HG02884 (cell line): ENCODE measurements around the gene KCNH2.
"Not testable (repeated sequence)": the region's sequence is repeated elsewhere in the genome, so short reads cannot be mapped to it uniquely, and the experiment has no call there.

Experiments
- ATAC-seq: cut with Tn5 transposase; IDR thresholded peaks from one replicate; pipeline ENCODE4 v1.9.1; 2021; ENCODE audit warnings: mild to moderate bottlenecking, moderate library complexity; ENCODE audit not compliant: unreplicated experiment

The KCNH2 gene

DNA sequence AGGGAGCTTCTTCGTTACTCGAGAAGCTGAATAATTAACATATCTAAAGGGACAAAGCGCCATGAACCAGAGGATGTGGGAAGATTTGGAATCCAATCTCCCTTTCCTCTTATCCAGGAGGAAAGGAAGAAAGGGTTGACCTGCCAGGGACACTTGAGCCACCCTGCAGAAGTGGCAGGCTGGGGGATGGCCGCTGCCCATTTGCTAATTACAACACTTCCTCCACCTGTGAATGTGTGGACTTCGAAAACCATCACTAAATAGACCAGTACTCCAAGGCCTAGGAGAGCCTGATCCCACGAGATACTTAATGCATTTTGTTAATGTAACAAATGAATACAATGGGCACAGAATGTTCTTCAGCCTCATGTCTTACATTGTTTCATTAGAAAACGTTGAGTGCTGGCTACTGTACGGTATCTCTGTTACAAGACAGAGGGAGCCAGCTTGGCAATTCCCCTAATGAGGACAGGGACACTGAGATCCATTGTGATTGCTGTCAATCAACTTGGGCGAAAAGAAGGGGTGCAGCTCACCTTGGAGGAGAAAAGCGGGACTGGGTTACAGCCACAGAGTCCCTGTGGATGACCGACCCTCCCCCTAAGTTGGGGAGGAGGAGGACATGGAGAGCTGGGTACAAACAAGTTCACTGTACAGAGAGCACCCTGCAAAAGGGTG is 66.4 kb downstream of the KCNH2 start:
- ATAC-seq = no peak

DNA sequence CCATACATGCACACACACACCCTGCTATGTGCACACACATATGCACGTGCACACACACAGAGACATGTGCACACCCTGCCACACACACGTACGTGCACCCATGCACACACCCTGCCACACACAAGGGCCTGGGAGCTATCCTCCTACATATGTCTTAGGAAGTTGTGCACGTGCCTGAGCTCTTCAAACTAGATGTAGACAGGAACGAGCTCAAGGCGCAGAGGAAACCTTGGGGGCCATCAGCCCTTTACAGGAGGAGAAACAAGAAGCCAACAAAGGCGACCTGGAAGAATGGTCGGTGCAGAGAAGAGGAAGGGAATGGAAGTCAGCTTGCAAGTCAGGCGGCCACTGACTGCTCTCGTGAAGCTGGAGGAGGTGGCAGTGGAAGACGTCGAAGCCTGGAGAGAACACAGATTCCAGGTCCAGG is 67.1 kb downstream of the KCNH2 start:
- ATAC-seq = no peak

DNA sequence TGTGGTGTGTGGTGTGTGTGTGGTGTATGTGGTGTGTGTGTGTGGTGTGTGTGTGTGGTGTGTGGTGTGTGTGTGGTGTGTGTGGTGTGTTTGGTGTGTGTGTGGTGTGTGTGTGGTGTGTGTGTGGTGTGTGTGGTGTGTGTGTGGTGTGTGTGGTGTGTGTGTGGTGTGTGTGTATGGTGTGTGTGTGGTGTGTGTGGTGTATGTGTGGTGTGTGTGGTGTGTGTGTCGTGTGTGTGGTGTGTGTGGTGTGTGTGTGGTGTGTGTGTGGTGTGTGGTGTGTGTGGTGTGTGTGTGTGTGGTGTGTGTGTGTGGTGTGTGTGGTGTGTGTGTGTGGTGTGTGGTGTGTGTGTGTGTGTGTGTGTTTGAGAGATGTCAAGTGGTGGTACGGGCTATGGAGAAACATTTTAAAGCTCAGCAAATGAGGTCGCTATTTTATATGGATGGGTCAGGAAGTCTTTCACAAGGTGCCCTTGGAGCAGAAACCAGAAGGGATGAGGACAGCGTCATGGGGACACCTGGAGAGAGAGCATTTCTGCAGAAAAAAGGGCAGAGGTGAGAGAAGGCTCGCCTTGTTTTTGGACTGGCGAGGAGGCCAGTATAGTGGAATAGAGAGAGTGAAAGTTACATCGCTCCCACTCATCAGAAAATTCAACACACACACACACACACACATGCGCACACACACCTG is 67.7 kb downstream of the KCNH2 start:
- ATAC-seq = not testable (repeated sequence)

DNA sequence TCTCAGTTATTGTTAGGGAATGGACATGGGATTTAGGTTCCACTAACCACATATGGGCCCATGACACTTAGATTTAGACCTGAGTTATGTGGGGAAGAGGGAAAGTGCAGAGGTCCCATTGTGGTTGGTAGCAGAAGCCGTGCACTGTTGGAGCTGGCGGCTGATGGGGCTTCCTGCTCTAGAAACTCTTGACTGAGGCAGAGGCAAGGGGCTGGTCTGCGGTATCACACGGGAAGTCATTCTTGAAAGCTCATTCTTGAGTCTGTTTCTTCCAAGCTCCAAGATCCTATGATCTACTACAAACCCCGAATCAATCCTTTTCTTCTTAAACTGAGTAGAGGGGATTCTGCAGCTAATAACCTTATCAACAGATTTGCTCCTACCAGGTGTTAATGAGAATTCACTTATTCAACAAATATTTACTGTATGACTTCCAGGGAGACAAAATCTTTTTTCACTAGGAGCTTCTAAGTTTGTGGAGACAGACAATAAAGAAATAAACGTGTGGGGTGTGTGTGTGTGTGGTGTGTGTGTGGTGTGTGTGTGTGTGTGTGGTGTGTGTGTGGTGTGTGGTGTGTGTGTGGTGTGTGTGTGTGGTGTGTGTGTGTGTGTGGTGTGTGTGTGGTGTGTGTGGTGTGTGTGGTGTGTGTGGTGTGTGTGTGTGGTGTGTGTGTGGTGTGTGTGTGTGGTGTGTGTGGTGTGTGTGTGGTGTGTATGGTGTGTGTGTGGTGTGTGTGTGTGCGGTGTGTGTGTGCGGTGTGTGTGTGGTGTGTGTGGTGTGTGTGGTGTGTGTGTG is 68.7 kb downstream of the KCNH2 start:
- no peak for ATAC-seq

DNA sequence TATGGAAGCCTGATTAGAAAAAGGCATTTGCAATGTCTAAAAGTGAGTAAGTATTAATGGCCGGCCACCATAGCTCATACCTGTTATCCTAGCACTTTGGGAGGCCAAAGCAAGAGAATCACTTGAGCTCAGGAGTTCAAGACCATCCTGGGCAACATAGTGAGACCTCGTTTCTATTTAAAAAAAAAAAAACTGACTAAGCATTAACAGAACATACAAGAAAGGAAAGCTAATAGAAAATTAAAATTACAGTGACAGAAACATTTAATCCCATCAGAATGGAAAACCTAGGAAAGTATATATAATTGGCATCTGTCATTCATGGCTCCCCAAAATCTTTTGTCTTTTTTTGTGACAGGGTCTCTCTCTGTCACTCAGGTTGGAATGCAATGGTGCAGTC is 69.9 kb downstream of the KCNH2 start:
- no peak for ATAC-seq

DNA sequence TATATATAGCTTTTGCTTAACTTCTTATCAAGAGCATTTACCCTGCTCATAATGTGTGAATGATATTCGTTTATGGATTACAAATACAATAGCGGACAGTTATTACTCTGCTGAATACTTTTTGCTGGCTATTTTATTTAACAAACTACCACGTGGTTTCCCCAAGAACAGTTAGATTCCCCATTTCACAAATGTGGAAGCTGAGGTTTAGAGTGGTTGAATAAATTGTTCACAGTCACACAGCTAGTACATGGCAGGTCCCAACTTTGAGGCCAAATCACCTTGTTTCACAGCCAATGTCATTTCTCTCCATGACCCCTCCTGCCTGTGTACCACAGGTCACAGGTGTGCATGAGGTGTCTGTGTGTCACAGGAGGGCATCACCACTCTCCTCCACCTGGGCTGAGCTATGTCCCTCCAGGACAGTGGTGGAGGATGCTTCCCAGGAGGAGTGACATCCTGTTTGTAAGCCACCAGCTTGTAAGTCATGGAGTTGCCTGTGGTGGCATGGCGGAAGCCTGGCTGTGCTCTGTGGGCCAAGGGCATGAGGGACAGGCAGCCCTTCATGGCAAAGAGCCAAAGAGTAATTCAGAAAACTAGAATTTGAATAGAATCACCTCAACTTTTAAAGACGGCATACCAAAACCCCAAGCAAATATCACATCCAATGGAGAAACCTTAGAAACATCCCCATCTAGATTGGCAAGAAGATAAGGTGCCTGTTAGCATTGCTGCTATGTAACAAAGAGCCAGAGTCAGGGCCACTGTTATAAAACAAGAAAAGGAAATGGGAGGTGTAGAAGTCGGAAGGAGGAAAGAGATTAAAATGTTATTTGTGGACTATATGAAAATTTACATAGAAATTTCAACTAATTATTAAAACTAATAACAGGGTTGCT is 73.9 kb downstream of the KCNH2 start:
- no peak for ATAC-seq

DNA sequence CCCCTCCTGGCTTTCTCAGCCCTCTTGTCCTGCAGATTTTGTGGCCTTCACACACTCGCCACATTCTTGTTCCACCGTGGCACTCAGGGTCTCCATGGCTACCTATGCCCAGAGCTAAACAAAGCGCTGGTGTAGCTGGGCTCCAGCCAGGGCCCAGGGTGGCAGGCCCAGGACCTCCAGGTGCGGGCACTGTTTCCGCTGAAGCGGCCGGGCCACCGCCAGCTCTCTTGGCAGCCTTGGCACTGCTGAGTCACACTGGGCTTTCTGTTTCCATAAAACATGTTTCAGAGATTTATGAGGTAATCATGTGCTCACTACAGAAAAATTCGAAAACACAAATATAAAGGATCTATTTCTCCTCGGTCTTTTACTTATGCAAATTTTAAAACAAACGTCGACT is 74.5 kb downstream of the KCNH2 start:
- no peak for ATAC-seq

DNA sequence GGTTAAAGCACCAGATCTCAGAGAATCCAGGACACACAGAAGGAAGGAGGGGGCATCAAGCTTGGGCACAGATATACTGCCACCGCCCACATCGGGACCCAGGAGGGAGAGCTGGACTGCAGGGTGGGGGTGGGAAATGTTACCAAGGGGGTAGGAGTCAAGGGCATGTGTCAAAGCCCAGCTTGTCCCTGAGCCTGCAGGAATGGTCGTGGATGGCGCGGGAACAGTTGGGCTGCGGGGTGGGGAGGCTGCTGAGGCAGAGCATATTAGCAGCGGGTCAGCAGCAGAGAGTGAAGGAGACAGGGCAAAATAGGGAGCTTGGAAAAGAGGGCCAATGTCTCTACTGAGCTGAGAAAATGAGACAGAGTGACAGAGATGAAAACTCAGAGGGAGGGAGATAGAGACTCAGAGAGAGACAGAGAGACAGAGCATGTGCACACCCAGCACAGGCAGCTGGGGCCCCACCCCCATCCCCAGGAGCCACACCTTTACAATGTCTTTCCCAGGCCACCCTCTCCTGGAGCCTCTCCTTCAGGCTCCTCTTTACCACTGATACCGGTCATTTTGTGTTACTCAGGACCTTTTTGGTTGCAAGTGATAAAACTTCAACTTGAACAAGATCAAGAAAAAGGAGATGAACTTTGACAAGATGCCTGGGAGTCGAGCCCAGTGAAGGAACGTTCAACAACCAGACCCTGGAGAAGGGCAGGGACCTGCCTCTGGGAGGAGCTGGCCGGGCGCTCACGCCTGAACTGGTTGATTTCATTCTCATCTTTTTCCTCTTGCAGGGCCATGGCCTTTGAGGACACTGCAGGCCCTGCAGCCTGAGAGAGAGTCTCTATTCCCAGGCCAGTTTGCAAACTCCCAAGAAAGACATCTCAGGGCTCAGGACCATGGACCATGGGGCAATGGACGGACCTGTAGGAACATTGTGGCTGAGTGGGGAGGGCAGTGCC is 75.8 kb downstream of the KCNH2 start:
- no peak for ATAC-seq

DNA sequence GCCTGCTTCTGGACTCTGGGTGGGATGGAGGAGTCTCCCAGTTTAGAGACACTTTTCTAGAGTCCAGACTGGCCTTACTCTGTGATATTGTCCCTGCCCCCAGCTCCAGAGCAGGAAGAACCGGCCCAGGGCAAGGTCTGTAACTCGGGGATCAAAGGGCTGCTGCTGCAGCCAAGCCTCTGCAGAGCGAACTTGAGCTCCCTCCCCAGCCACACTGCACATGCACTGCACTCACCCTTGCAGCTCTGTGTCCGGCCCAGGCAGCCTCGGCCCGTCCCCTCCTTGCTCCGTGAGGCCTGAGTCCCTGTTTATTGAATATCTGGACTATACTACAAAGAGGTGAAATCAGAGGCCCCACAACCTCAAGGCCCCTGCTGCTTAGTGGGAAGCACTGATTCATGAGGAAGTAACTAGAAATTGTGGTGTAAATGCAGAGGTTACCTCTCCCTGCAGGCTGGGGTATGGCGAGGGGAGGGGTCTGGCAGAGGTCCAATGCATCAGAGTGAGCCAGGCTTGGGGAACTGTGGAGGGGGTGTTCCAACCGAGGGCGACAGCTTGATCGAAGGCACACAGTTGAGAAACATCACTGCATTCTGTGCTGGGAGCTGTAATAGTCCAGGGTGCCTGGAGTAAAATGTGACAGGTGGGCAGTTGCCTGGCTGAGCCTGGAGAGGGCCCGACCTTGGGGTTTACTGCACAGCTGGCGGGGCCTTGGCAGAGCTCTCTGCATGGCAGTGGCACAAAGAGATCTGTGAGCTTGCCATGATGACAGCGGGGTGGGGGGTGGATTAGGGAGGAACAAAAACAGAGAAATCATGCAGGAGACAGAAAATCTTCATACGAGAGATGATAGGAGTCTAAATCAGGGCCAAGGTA is 76.7 kb downstream of the KCNH2 start:
- ATAC-seq = no peak

DNA sequence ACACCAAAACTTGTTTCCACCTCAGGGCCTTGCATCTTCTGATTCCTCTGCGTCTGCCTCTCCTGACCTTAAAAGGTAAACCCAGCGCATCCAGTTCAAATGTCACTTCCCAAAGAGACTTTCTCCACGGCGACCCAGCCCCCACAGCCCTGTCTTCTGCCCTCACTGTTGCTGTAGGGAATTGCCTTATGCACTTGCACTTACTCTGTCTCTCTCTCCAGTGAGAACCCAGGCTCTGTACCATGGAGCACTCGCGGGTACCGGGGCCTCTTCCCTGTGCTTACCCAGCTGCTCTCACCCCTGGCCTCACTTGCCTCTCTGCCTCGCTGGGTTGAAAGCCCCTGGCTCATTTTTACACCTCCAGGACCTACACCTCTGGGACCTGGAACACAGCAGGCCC is 77.4 kb downstream of the KCNH2 start:
- ATAC-seq = no peak

DNA sequence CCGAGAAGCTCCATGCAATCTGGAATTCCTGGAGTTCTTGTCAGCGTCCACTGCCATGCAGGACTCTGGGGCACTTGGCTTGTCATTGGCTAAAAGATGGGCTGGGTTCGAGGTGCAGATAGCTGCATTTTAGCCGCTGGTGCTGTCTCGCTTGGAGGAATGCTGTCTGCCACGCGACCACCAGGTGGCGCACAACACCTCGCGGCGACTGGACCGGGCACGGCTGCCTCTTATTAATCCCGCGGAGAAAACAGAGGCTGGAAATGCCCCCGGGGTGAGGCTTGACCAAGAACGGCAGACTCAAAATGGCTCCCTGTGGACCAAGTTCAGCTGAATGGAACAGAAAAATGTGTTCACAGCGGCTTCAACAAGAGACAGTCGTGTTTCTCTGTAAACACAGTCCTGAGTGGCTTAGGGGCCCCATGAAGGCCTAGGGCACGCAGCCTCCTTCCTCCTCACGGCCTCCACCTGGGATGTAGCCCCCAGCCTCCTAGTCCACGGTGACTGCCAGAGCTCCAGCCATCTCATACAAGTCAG is 79.6 kb downstream of the KCNH2 start:
- no peak for ATAC-seq

DNA sequence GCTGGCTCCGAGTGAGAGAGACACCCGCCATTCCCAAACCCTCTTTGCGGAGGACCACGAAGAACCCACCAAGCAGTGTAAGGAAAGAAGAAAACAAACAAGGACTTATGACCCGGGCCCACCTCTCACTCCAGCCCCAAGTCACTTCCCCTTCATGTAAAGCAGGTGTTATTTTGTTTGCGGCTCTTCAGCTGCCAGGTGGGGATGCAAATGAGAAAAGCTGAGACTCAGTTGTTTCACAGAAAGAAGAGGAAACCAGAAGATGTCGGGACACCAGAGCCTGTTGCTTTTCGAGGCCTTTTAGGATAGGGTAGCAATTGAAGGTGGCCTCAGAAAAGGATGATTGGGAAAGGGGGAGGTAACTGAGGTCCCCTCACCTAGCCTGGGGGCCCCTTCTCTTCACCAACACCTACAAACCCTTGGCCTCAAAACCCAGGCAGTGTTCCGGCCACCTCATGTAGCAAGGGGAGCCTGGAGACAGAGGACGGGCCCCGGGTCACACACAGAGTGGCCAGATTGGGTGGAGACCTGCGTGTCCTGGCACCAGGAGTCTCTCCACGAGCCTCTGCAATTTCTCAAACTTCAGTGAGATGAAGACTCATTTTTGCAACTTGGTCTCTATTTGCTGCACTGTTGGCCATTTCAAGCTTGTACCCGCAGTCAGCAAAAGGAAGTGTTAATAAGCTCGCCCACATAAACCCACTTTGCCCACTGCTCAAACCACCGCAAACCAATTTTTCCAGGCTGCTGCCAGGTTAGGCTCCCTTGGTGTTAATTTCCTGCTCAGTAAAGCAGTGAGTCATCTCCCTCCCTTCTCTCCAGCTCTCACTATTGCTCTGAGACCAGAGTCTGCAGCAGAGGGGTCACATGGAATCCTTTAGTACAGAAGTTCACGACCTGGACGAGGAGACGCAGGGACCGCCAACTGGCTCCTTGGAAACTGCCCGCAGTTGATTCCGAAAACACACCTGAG is 80.3 kb downstream of the KCNH2 start:
- ATAC-seq = no peak

DNA sequence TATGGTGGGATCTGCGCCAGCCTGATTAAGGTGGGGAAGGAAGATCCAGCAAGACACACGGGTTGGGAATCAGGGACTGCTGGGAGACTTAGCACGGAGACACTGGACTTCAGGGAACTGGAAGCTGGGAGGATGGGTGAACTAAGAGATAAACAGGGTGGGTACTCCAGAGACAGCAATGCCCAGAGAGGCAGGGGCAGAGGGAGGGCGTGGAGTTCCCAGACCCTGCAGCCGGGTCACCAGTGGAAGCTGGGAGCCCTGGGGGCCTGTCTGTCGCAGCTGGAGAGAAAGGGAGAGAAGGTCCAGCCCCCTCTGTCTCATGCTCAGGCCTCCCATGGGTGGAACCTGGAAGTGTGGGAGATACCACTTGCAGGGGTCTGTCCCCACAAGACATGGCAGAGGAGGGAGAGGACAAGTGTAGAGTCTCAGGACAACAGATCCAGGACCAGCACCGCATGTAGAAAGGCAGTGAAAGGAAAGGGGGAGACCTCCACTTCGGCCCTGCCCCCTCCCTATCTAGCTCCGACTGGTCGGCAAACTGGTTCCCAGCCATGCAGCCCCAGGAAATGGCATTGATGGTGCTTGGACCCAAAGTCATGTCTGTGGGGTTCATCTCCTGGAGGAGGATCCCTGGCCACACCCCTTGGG is 81.4 kb downstream of the KCNH2 start:
- no peak for ATAC-seq

DNA sequence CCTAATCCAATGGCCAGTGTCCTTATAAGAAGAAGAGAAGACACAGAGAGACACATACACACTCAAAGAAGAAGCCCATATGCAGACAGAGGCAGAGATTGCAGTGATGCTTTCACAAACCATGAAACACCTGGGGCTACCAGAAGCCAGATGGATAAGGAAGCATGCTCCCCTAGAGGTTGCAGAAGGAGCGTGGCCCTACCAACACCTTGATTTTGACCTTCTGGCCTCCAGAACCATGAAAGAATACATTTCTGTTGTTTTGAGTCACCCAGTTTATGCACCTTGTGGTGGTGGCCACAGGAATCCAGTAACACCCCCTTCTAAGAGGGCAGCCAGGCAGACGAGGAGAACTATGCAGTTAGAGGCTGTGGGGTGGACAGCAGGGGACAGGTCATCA is 82.3 kb downstream of the KCNH2 start:
- no peak for ATAC-seq
